NCI-H1105 treated with DMSO at 0.1 percent for 48 hours (cell line): Measurements from ENCODE around the gene ITGA6.
"Not testable (repeated sequence)": the region's sequence is repeated elsewhere in the genome, so short reads cannot be mapped to it uniquely, and the experiment has no call there.

Experiments
- DNase-seq: peaks from one replicate; lab custom pipeline; 2025; lab: John Stamatoyannopoulos, UW

Gene ITGA6

GRCh38 chr2:172516299-172516698 is 88.9 kb downstream of the ITGA6 start:
- no peak for DNase-seq

- DNase-seq, result no peak
Observed at GRCh38 chr2:172518995-172519394, 91.6 kb downstream of the ITGA6 start.

- no peak for DNase-seq
Observed at GRCh38 chr2:172525601-172526000, 98.2 kb downstream of the ITGA6 start.

GRCh38 chr2:172531309-172531708 is 103.9 kb downstream of the ITGA6 start:
- no peak for DNase-seq

- not testable (repeated sequence) for DNase-seq
Observed at GRCh38 chr2:172532461-172532860, 105.1 kb downstream of the ITGA6 start.

- DNase-seq, result no peak
Observed at GRCh38 chr2:172533687-172534086, 106.3 kb downstream of the ITGA6 start.

- DNase-seq, result no peak
Observed at GRCh38 chr2:172535119-172535518, 107.7 kb downstream of the ITGA6 start.

- not testable (repeated sequence) for DNase-seq
Observed at GRCh38 chr2:172537851-172538250, 110.5 kb downstream of the ITGA6 start.

GRCh38 chr2:172539767-172540166 is 112.4 kb downstream of the ITGA6 start:
- DNase-seq, result no peak

- no peak for DNase-seq
Observed at GRCh38 chr2:172540421-172540820, 113.0 kb downstream of the ITGA6 start.

- DNase-seq, result no peak
Observed at GRCh38 chr2:172545408-172546075, 118.2 kb downstream of the ITGA6 start.

- DNase-seq, result no peak
Observed at GRCh38 chr2:172549131-172549530, 121.7 kb downstream of the ITGA6 start.

- not testable (repeated sequence) for DNase-seq
Observed at GRCh38 chr2:172549802-172550201, 122.4 kb downstream of the ITGA6 start.

GRCh38 chr2:172550419-172550818 is 123.0 kb downstream of the ITGA6 start:
- DNase-seq, result no peak

GRCh38 chr2:172551271-172551670 is 123.9 kb downstream of the ITGA6 start:
- DNase-seq, result no peak

- DNase-seq, result no peak
Observed at GRCh38 chr2:172552547-172553291, 125.3 kb downstream of the ITGA6 start.

- no peak for DNase-seq
Observed at GRCh38 chr2:172554352-172555271, 127.2 kb downstream of the ITGA6 start.

- no peak for DNase-seq
Observed at GRCh38 chr2:172555272-172555521, 127.8 kb downstream of the ITGA6 start.
